HG02973 (cell line): Measurements from ENCODE around the gene PLXNA4.

Experiments
- ATAC-seq: cut with Tn5 transposase; IDR thresholded peaks from one replicate; pipeline ENCODE4 v1.9.1; 2021; ENCODE audit warnings: moderate library complexity; ENCODE audit not compliant: unreplicated experiment

PLXNA4 gene

GRCh38 chr7:132328760-132329159 lies 247.5 kb downstream of the PLXNA4 start:
- no peak for ATAC-seq

- no peak for ATAC-seq
These were observed 248.1 kb downstream of the PLXNA4 start for GRCh38 chr7:132328047-132328620.

- no peak for ATAC-seq
These were observed 249.2 kb downstream of the PLXNA4 start for GRCh38 chr7:132326878-132327589.

GRCh38 chr7:132322970-132323369 lies 253.3 kb downstream of the PLXNA4 start:
- no peak for ATAC-seq

DNA sequence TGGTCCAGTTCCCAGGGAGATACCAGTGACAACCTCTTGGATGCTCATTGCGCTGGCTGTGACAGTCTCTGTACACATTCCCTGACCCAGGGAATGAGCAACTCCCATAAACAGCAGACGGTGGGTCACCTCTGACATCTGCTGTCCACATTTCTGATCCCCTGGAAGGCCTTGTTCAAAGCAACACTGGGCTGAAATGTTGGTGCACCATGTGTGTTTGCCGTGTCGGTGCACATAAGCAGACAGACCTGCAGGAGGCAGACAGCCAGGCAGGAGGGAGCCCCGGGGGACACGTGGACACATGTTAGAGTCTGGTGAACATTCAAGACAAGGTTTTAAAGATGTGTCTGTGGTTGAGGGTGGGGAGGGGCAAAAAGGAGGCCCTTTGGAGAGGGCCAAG lies 254.9 kb downstream of the PLXNA4 start:
- ATAC-seq: no peak

GRCh38 chr7:132319481-132319880 lies 256.8 kb downstream of the PLXNA4 start:
- no peak for ATAC-seq

GRCh38 chr7:132318352-132319318 lies 257.6 kb downstream of the PLXNA4 start:
- ATAC-seq: peak; percentile 71

- no peak for ATAC-seq
These were observed 258.4 kb downstream of the PLXNA4 start for GRCh38 chr7:132317701-132318351.

GRCh38 chr7:132312531-132313055 lies 263.7 kb downstream of the PLXNA4 start:
- no peak for ATAC-seq

- ATAC-seq: no peak
These were observed 264.5 kb downstream of the PLXNA4 start for GRCh38 chr7:132311733-132312132.

GRCh38 chr7:132309102-132309805 lies 267.0 kb downstream of the PLXNA4 start:
- ATAC-seq: no peak

DNA sequence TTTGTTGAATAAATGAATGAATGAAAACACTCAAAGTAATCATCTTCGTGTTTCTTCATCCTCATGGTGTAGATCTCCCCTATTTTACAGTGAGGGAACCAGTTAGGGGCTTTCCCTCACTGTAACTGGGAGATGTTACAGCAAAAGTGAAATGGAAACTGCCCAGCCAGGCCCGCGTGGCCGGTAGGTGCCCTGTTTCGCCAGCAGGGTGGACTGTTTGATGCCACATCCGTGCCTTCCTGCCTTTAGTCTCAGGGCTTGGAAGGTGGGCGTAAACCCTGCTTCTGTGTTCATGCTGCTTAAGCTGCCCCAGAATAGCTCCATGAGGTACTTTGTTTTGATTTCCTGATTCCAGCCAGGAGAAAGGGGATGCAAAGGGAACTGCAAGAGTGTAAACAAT lies 268.8 kb downstream of the PLXNA4 start:
- no peak for ATAC-seq

DNA sequence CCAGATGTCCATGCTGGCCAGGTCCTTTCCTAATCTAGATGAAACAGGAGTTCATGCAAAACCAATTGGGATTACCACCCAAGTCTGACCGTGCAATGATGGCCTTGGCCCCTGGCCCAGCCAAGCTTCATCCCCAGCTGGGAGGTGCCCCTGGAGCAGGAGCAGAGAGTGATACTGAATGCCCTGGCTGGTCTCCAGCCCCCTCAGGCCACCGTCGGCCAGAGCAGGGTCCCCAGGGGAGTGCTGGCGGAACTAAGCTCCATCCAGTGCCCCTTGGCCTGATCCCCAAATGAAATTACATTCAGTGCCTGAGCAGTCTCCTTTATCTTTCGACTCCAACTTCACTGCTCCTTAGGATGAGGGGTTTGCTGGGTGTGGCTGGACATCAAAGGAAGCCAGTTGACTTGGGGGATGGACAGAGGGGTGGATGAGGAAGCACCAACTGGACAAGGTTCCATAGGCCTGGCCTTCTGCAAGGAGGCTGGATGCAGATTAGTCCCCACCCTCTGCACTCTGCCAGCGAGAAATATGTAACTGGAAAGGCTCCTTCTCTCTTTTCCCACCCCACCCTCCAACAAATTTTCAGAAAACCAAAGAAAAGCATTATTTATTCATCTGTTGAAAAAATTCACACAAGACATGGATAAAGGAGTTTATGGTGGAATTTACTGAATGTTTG lies 275.5 kb downstream of the PLXNA4 start:
- ATAC-seq: no peak

GRCh38 chr7:132298790-132299189 lies 277.5 kb downstream of the PLXNA4 start:
- no peak for ATAC-seq

DNA sequence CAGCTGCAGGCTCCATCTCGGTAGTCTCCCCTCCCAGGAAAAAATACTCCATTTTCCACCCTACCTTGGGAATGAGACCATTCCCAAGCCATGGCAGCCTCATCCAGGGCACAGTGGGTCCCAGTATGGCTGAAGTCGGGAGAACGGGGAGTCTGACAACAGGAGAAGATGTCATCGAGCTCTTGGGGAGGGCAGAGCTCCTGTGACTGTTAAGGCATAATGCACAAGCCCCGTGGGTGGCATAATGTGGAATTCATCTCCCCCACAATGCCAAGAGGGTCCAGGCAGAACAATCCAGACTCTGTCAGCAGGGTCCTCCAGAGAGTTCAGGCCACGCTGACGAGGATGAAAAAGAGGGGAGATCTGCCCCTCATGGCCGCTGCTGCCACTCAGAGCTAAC lies 279.4 kb downstream of the PLXNA4 start:
- ATAC-seq: no peak

- ATAC-seq: no peak
These were observed 281.1 kb downstream of the PLXNA4 start for GRCh38 chr7:132295175-132295574.

GRCh38 chr7:132292803-132293202 lies 283.5 kb downstream of the PLXNA4 start:
- no peak for ATAC-seq

- no peak for ATAC-seq
These were observed 284.8 kb downstream of the PLXNA4 start for GRCh38 chr7:132291481-132291880.

- ATAC-seq: no peak
These were observed 286.2 kb downstream of the PLXNA4 start for GRCh38 chr7:132290021-132290420.

GRCh38 chr7:132286836-132287235 lies 289.4 kb downstream of the PLXNA4 start:
- ATAC-seq: no peak
